GM18909 (cell line): ENCODE data around the gene ANKRD9.

ENCODE experiments used
- ATAC-seq: cut with Tn5 transposase; IDR thresholded peaks from one replicate; pipeline ENCODE4 v1.9.1; 2021; ENCODE audit warnings: mild to moderate bottlenecking; ENCODE audit not compliant: unreplicated experiment, poor library complexity

ANKRD9 gene

GRCh38 chr14:102500713-102501112, 8.9 kb downstream of the ANKRD9 start:
- no peak for ATAC-seq

- no peak for ATAC-seq
Observed at GRCh38 chr14:102500158-102500662, 9.4 kb downstream of the ANKRD9 start.

GRCh38 chr14:102499401-102500157, 10.0 kb downstream of the ANKRD9 start:
- ATAC-seq: no peak

GRCh38 chr14:102498678-102499265, 10.8 kb downstream of the ANKRD9 start:
- no peak for ATAC-seq

- ATAC-seq: no peak
Observed at GRCh38 chr14:102497998-102498677, 11.4 kb downstream of the ANKRD9 start.

- ATAC-seq: no peak
Observed at GRCh38 chr14:102496958-102497744, 12.4 kb downstream of the ANKRD9 start.

GRCh38 chr14:102496331-102496691, 13.3 kb downstream of the ANKRD9 start:
- ATAC-seq: no peak

GRCh38 chr14:102495491-102496330, 13.9 kb downstream of the ANKRD9 start:
- ATAC-seq: no peak

GRCh38 chr14:102493585-102493984, 16.0 kb downstream of the ANKRD9 start:
- no peak for ATAC-seq

- no peak for ATAC-seq
Observed at GRCh38 chr14:102493096-102493495, 16.5 kb downstream of the ANKRD9 start.

- no peak for ATAC-seq
Observed at GRCh38 chr14:102492531-102492910, 17.1 kb downstream of the ANKRD9 start.

- no peak for ATAC-seq
Observed at GRCh38 chr14:102491786-102492530, 17.6 kb downstream of the ANKRD9 start.

- no peak for ATAC-seq
Observed at GRCh38 chr14:102491366-102491765, 18.2 kb downstream of the ANKRD9 start.

- ATAC-seq: no peak
Observed at GRCh38 chr14:102490456-102490855, 19.1 kb downstream of the ANKRD9 start.

GRCh38 chr14:102487204-102487577, 22.4 kb downstream of the ANKRD9 start:
- ATAC-seq: no peak

GRCh38 chr14:102486513-102487203, 22.9 kb downstream of the ANKRD9 start:
- no peak for ATAC-seq

- ATAC-seq: no peak
Observed at GRCh38 chr14:102485693-102486512, 23.7 kb downstream of the ANKRD9 start.

GRCh38 chr14:102484316-102484715, 25.3 kb downstream of the ANKRD9 start:
- ATAC-seq: no peak
